DOHH2 (cell line): ENCODE results near the gene PXDC1.

Source experiments
- H3F3A ChIP-seq: fragments of 200-600 bp; sonication (generic), shearing (Covaris generic); 2 replicates; pipeline ENCODE4 v1.6.0; 2016; ENCODE audit warnings: antibody characterized with exemption, mild to moderate bottlenecking; ENCODE audit not compliant: control insufficient read depth, insufficient read depth
- H3K27ac ChIP-seq: fragments of 200-600 bp; sonication (generic); 2 replicates; pipeline ENCODE4 v1.5.1; 2014; ENCODE audit warnings: low read depth, mild to moderate bottlenecking, low read length, moderate library complexity
- H3K27me3 ChIP-seq: fragments of 200-600 bp; sonication (generic); 2 replicates; pipeline ENCODE4 v1.6.1; 2014; ENCODE audit warnings: mild to moderate bottlenecking, low read length, mixed read lengths; ENCODE audit not compliant: control insufficient read depth
- H3K36me3 ChIP-seq: fragments of 200-600 bp; sonication (generic); 2 replicates; pipeline ENCODE4 v1.6.1; 2014; ENCODE audit warnings: mild to moderate bottlenecking, low read length, moderate library complexity, mixed read lengths; ENCODE audit not compliant: control insufficient read depth
- H3K4me1 ChIP-seq: fragments of 200-600 bp; sonication (generic); 2 replicates; pipeline ENCODE4 v1.6.1; 2014; ENCODE audit warnings: mild to moderate bottlenecking, low read length, mixed read lengths; ENCODE audit not compliant: control insufficient read depth
- H3K4me2 ChIP-seq: fragments of 200-600 bp; sonication (generic); 2 replicates; pipeline ENCODE4 v1.6.0; 2014; ENCODE audit warnings: mild to moderate bottlenecking, low read length, moderate library complexity
- H3K4me3 ChIP-seq: fragments of 200-600 bp; sonication (generic); 2 replicates; pipeline ENCODE4 v1.5.1; 2014; ENCODE audit warnings: mild to moderate bottlenecking, low read length, mixed read lengths
- H3K79me2 ChIP-seq: fragments of 200-600 bp; sonication (generic); 2 replicates; pipeline ENCODE4 v1.6.1; 2014; ENCODE audit warnings: mild to moderate bottlenecking, low read length, mixed read lengths; ENCODE audit not compliant: control insufficient read depth
- H3K9me2 ChIP-seq: fragments of 200-600 bp; sonication (generic); replicated peaks from 2 replicates; pipeline ENCODE4 v1.6.1; 2014; ENCODE audit warnings: mild to moderate bottlenecking, low read length, mixed read lengths; ENCODE audit not compliant: control insufficient read depth
- H3K9me3 ChIP-seq: fragments of 200-600 bp; sonication (generic); 2 replicates; pipeline ENCODE4 v1.6.1; 2014; ENCODE audit warnings: antibody characterized with exemption, low read length, mixed read lengths; ENCODE audit not compliant: control insufficient read depth, insufficient read depth
- H4K20me1 ChIP-seq: fragments of 200-600 bp; sonication (generic); 2 replicates; pipeline ENCODE4 v1.6.0; 2014; ENCODE audit warnings: low read depth, mild to moderate bottlenecking, antibody characterized with exemption, low read length, moderate library complexity; ENCODE audit not compliant: control insufficient read depth, insufficient read depth
- EZH2phosphoT487 ChIP-seq: fragments of 200-600 bp; sonication (generic); IDR thresholded peaks from 2 replicates; pipeline ENCODE4 v1.6.1; 2017; ENCODE audit warnings: borderline replicate concordance, mild to moderate bottlenecking, antibody characterized with exemption, low read length, moderate library complexity, mixed read lengths
- TF ChIP-seq, protein P1 (sequence below): fragments of 200-600 bp; sonication (generic); IDR thresholded peaks from one replicate; pipeline ENCODE4 v1.5.1; 2014; ENCODE audit warnings: antibody characterized with exemption, mild to moderate bottlenecking, low read depth, low read length; ENCODE audit not compliant: poor library complexity, severe bottlenecking

The PXDC1 gene

DNA sequence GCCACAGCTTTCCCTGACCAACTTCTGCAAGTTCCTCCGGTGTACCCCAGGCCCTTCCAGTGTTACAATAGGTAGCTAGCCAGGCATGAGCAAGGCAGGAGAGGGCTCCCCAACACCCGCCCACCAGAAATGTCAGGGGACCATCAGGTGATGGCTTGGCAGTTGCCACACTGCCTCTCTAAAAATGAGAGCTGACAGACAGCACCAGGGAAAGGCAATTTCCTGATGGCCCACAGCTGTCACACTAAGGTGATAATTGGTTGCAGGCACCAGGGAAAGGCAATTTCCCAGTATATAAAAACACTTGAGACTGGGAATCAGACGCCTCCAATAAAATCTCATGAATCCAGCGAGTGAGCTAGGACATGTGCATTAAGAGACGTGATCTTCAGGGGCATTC, 49.9 kb downstream of the PXDC1 start:
- H3K27ac ChIP-seq: no peak overlapping the region
- TF ChIP-seq, protein P1, sequence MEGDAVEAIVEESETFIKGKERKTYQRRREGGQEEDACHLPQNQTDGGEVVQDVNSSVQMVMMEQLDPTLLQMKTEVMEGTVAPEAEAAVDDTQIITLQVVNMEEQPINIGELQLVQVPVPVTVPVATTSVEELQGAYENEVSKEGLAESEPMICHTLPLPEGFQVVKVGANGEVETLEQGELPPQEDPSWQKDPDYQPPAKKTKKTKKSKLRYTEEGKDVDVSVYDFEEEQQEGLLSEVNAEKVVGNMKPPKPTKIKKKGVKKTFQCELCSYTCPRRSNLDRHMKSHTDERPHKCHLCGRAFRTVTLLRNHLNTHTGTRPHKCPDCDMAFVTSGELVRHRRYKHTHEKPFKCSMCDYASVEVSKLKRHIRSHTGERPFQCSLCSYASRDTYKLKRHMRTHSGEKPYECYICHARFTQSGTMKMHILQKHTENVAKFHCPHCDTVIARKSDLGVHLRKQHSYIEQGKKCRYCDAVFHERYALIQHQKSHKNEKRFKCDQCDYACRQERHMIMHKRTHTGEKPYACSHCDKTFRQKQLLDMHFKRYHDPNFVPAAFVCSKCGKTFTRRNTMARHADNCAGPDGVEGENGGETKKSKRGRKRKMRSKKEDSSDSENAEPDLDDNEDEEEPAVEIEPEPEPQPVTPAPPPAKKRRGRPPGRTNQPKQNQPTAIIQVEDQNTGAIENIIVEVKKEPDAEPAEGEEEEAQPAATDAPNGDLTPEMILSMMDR: no peak
- no peak for TF ChIP-seq EZH2phosphoT487
- no peaks in the 10 kb centered on the region for H3K79me2 ChIP-seq
- no peaks in the 10 kb centered on the region for H3K9me2 ChIP-seq
- no peaks in the 10 kb centered on the region for H4K20me1 ChIP-seq
- no peak overlapping the region for H3K4me3 ChIP-seq
- H3K4me1 ChIP-seq: no peaks in the 10 kb centered on the region
- H3K27me3 ChIP-seq: no peaks in the 10 kb centered on the region; the same call in 1 of the 2 replicates
- H3K9me3 ChIP-seq: no peaks in the 10 kb centered on the region
- H3K36me3 ChIP-seq: no peaks in the 10 kb centered on the region
- no peak overlapping the region for H3K4me2 ChIP-seq
- no peaks in the 10 kb centered on the region for H3F3A ChIP-seq

DNA sequence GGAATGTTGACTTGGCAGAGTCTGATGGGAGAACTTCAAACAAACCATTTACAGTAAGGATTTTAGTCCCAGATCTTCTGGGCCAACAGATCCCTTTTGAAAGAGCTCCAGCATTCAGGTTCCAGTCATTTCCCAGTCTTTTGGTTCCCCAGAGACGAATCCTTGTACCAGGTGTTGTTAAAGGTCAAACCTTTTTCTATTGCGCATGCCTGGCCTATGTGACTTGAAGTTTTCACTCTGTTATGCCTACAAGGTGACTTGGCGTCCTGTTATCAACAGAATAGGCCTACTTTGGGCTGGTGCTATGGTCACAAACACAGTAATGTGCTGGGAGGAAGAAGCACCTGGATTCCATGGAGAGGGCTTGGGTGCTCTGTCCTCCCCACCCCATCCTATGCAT, 52.3 kb downstream of the PXDC1 start:
- Histone ChIP-seq H3K27me3 (peaks cover 2% of the 10 kb centered on the region; the same call in 1 of the 2 replicates), H3K4me2 (no peak overlapping the region), H3K79me2 (no peaks in the 10 kb centered on the region), H3K4me3 (no peak overlapping the region), H3F3A (no peaks in the 10 kb centered on the region), H3K27ac (no peak overlapping the region), H3K9me3 (no peaks in the 10 kb centered on the region), H3K9me2 (no peaks in the 10 kb centered on the region), H3K36me3 (no peaks in the 10 kb centered on the region), H3K4me1 (no peaks in the 10 kb centered on the region), H4K20me1 (no peaks in the 10 kb centered on the region)
- TF ChIP-seq, protein P1: no peak
- no peak for TF ChIP-seq EZH2phosphoT487

DNA sequence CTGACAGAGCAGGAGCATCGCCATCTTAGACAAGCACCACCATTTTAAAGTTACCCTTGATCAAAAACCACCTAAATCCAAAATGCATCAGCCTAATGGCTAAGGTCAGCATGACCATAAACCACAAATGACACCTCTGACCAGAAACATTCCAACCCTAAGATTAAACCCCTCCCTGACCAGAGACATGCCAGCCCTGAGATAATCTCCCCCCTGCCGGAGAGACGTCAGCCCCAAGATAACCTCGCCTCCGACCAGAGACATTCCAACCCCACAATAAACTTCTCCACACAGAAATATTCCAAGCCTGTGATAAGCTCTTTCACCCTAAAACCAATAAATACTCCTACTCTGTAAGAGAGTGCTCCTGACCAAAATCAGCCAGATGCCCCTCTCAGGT, 53.5 kb downstream of the PXDC1 start:
- no peaks in the 10 kb centered on the region for H3K36me3 ChIP-seq
- no peaks in the 10 kb centered on the region for H3K79me2 ChIP-seq
- H3K4me2 ChIP-seq: no peak overlapping the region
- TF ChIP-seq, protein P1: no peak
- no peak for TF ChIP-seq EZH2phosphoT487
- no peaks in the 10 kb centered on the region for H3K9me2 ChIP-seq
- no peaks in the 10 kb centered on the region for H3K4me1 ChIP-seq
- H3K9me3 ChIP-seq: no peaks in the 10 kb centered on the region
- H4K20me1 ChIP-seq: no peaks in the 10 kb centered on the region
- H3K27me3 ChIP-seq: peaks cover 2% of the 10 kb centered on the region; the same call in 1 of the 2 replicates
- no peak overlapping the region for H3K4me3 ChIP-seq
- no peaks in the 10 kb centered on the region for H3F3A ChIP-seq
- no peak overlapping the region for H3K27ac ChIP-seq

DNA sequence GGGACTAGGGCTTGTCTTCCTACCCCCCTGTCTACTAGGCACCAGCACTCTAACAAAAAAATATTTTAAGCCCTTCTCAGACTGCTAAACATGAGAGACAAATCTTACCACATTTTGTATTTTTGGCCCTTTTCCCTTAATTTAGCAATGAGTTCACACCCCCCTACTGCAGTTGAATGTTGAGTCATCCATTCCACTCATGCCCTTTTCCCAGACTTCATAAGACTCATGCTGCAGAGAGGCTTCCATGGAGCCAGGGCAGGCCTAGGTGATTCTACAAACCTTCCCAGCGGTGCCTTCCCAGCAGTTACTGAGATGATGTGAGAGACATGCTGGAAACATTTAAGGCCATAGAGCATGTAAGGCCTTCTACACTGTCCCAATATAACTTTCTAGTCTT, 53.9 kb downstream of the PXDC1 start:
- Histone ChIP-seq H3K27ac (no peak overlapping the region), H3K4me1 (no peaks in the 10 kb centered on the region), H3K27me3 (peaks cover 2% of the 10 kb centered on the region; the same call in 1 of the 2 replicates), H3F3A (no peaks in the 10 kb centered on the region), H3K4me3 (no peak overlapping the region), H3K9me3 (no peaks in the 10 kb centered on the region), H3K9me2 (no peaks in the 10 kb centered on the region), H3K79me2 (no peaks in the 10 kb centered on the region), H3K36me3 (no peaks in the 10 kb centered on the region), H3K4me2 (no peak overlapping the region), H4K20me1 (no peaks in the 10 kb centered on the region)
- TF ChIP-seq EZH2phosphoT487: no peak
- TF ChIP-seq, protein P1: no peak
